Keratinocyte (primary cell): Measurements from ENCODE around the gene MIEF2. TPM values are rescaled to one million over a fixed set of nuclear protein-coding genes. Genes with fewer than 3 reads are reported as not detected.

Experiments used
- DNase-seq: peaks from one replicate; pipeline ENCODE4 v3.0.0-alpha.2; 2011; ENCODE audit warnings: low read depth, missing footprints, low spot score
- FAIRE-seq: peaks from 2 replicates; lab custom pipeline; 2011; peaks lifted over from hg19 to GRCh38; lab: Jason Lieb, UNC
- H2AFZ ChIP-seq: 2 replicates; pipeline ENCODE4 v1.6.0; 2012; ENCODE audit warnings: low read length, control low read depth, inconsistent platforms; ENCODE audit not compliant: control insufficient read depth
- H3K27ac ChIP-seq: 2 replicates; pipeline ENCODE4 v1.5.1; 2011; ENCODE audit warnings: low read length; ENCODE audit not compliant: control insufficient read depth, insufficient read depth
- H3K27me3 ChIP-seq: 3 replicates; pipeline ENCODE4 v1.6.0; 2011; ENCODE audit warnings: low read length; ENCODE audit not compliant: control insufficient read depth, insufficient read depth; ENCODE audit errors: extremely low read depth
- H3K36me3 ChIP-seq, 2 experiments: 2 replicates in 1 of 2; 3 replicates in 1 of 2; pipeline ENCODE4 v1.5.1; 2011; ENCODE audit warnings: low read length in 2 of 2, mild to moderate bottlenecking in 1 of 2; ENCODE audit not compliant: control insufficient read depth in 2 of 2, insufficient read depth in 2 of 2; ENCODE audit errors: extremely low read depth in 1 of 2
- H3K4me1 ChIP-seq: 3 replicates; pipeline ENCODE4 v1.5.1; 2011; ENCODE audit warnings: low read length; ENCODE audit not compliant: control insufficient read depth, insufficient read depth; ENCODE audit errors: extremely low read depth
- H3K4me2 ChIP-seq: 3 replicates; pipeline ENCODE4 v1.6.0; 2011; ENCODE audit warnings: low read depth, low read length; ENCODE audit not compliant: control insufficient read depth, insufficient read depth; ENCODE audit errors: extremely low read depth
- H3K4me3 ChIP-seq, 3 experiments: fragments of 200-600 bp in 1 of 3; sonication (generic) in 1 of 3; 2 replicates in 2 of 3; 3 replicates in 1 of 3; pipeline ENCODE4 v1.5.1; 2011 to 2016; ENCODE audit warnings: low read length in 3 of 3, mild to moderate bottlenecking in 3 of 3, control low read depth in 2 of 3, inconsistent platforms in 1 of 3, low read depth in 1 of 3, mixed read lengths in 1 of 3, mixed run types in 1 of 3, moderate library complexity in 1 of 3; ENCODE audit not compliant: control insufficient read depth in 2 of 3, insufficient read depth in 2 of 3; ENCODE audit errors: extremely low read depth in 1 of 3
- H3K79me2 ChIP-seq: 2 replicates; pipeline ENCODE4 v1.6.0; 2012; ENCODE audit warnings: low read length; ENCODE audit not compliant: control insufficient read depth, insufficient read depth
- H3K9ac ChIP-seq: 3 replicates; pipeline ENCODE4 v1.6.0; 2011; ENCODE audit warnings: low read length; ENCODE audit not compliant: control insufficient read depth, insufficient read depth; ENCODE audit errors: extremely low read depth
- H3K9me1 ChIP-seq: 3 replicates; pipeline ENCODE4 v1.6.0; 2011; ENCODE audit warnings: low read length; ENCODE audit not compliant: control insufficient read depth, insufficient read depth; ENCODE audit errors: extremely low read depth
- H3K9me3 ChIP-seq: 2 replicates; pipeline ENCODE4 v1.5.1; 2012; ENCODE audit warnings: low read depth, low read length; ENCODE audit not compliant: control insufficient read depth
- H4K20me1 ChIP-seq: 3 replicates; pipeline ENCODE4 v1.6.0; 2011; ENCODE audit warnings: low read length; ENCODE audit not compliant: control insufficient read depth, insufficient read depth; ENCODE audit errors: extremely low read depth
- EZH2 ChIP-seq: IDR thresholded peaks from one replicate; pipeline ENCODE4 v1.6.1; 2012; ENCODE audit warnings: inconsistent platforms, mild to moderate bottlenecking, low read length, moderate library complexity
- dilution Hi-C: fragments of 300-500 bp; cut with MboI; formaldehyde crosslinking; loops from one replicate; pipeline ENCODE4 v1.7.0; 2020; ENCODE audit warnings: low sequenced_read_pairs; ENCODE audit not compliant: extremely low pct_ligation_motif_present
- polyA plus RNA-seq, 5 experiments: library from polyadenylated mRNA; depleted of rRNA in 3 of 5; stranded (reverse) in 3 of 5; stranded (forward) in 1 of 5; unstranded in 1 of 5; fragments of >200 nt; gene quantifications; 1 replicate in 1 of 5; 2 replicates in 3 of 5; 3 replicates in 1 of 5; pipeline versions ENCODE4 v1.2.1 to v1.2.3, GENCODE V29; 2011 to 2012; ENCODE audit warnings: missing spikeins in 2 of 5, low read depth in 1 of 5, low replicate concordance in 1 of 5
- TF ChIP-seq, protein P1 (sequence below), 3 experiments: IDR thresholded peaks in 1 of 3; conservative IDR thresholded peaks in 1 of 3; optimal IDR thresholded peaks in 1 of 3; 2 replicates in 2 of 3; 3 replicates in 1 of 3; pipeline versions ENCODE3 to v1.5.1; 2011; ENCODE audit warnings: low read length in 3 of 3, mild to moderate bottlenecking in 3 of 3, moderate library complexity in 2 of 3, control low read depth in 1 of 3, inconsistent platforms in 1 of 3; ENCODE audit not compliant: insufficient read depth in 2 of 3; ENCODE audit errors: extremely low read depth in 1 of 3

The MIEF2 gene
- polyA plus RNA-seq, 1 donor (not counting 4 experiments of a cell fraction or from before 2014, with no cell fraction given): 7.9 TPM

DNA sequence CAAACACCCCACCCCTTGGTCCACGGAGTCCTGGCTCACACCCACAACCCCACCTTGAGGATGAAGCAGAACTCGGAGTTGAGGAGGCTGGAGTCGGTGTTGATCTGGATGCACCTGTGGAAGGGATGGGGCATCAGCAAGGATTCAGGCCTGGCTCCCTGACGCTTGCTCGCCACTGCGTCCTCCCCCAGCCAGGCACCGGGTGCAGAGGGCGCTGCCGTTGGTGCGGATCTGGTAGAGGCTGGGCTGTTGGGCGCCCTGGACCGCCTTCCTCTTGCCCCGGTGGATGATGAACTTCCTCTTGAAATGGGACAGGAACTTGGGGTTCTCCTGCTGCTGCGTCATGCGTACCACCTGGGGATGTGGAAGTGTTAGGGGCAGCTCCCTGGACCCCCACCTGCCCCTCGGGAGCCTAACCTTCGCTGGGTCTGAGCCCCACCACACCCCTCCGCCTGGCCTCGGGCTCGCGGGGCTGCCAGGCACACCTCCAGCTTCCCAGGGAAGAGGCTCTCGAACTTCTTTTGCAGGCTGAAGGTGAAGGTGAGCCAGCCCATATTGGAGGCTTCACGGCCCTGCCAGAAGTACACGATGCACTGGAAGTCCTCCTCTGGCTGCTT, 14.2 kb upstream of the MIEF2 start:
- no peak for TF ChIP-seq EZH2
- TF ChIP-seq, protein P1, sequence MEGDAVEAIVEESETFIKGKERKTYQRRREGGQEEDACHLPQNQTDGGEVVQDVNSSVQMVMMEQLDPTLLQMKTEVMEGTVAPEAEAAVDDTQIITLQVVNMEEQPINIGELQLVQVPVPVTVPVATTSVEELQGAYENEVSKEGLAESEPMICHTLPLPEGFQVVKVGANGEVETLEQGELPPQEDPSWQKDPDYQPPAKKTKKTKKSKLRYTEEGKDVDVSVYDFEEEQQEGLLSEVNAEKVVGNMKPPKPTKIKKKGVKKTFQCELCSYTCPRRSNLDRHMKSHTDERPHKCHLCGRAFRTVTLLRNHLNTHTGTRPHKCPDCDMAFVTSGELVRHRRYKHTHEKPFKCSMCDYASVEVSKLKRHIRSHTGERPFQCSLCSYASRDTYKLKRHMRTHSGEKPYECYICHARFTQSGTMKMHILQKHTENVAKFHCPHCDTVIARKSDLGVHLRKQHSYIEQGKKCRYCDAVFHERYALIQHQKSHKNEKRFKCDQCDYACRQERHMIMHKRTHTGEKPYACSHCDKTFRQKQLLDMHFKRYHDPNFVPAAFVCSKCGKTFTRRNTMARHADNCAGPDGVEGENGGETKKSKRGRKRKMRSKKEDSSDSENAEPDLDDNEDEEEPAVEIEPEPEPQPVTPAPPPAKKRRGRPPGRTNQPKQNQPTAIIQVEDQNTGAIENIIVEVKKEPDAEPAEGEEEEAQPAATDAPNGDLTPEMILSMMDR (optimal IDR thresholded peaks at IDR 0.05 in 1 of 3, IDR thresholded peaks at IDR 0.05 in 1 of 3, conservative IDR thresholded peaks at IDR 0.05 in 1 of 3; ENCODE audit: extremely low read depth in 1 of 3, insufficient read depth in 2 of 3, low read length in 3 of 3): no peak
- H3K9me3 ChIP-seq: no peaks in the 10 kb centered on the region
- H3K36me3 ChIP-seq: peaks cover 55 to 60% of the 10 kb centered on the region in 2 experiments
- no peak overlapping the region for H3K27ac ChIP-seq
- H3K4me2 ChIP-seq: peak overlapping the region; percentile 50
- H3K27me3 ChIP-seq: no peaks in the 10 kb centered on the region
- dilution Hi-C loops: no loop called here
- no peaks in the 10 kb centered on the region for H3K9me1 ChIP-seq
- H3K4me1 ChIP-seq: peaks cover 27% of the 10 kb centered on the region
- H3K4me3 ChIP-seq: no peak overlapping the region
- peaks cover 25% of the 10 kb centered on the region for H4K20me1 ChIP-seq
- no peak overlapping the region for H2AFZ ChIP-seq
- H3K9ac ChIP-seq: no peak overlapping the region
- FAIRE-seq (no peak), DNase-seq (no peak)
- H3K79me2 ChIP-seq: peaks cover 2% of the 10 kb centered on the region

DNA sequence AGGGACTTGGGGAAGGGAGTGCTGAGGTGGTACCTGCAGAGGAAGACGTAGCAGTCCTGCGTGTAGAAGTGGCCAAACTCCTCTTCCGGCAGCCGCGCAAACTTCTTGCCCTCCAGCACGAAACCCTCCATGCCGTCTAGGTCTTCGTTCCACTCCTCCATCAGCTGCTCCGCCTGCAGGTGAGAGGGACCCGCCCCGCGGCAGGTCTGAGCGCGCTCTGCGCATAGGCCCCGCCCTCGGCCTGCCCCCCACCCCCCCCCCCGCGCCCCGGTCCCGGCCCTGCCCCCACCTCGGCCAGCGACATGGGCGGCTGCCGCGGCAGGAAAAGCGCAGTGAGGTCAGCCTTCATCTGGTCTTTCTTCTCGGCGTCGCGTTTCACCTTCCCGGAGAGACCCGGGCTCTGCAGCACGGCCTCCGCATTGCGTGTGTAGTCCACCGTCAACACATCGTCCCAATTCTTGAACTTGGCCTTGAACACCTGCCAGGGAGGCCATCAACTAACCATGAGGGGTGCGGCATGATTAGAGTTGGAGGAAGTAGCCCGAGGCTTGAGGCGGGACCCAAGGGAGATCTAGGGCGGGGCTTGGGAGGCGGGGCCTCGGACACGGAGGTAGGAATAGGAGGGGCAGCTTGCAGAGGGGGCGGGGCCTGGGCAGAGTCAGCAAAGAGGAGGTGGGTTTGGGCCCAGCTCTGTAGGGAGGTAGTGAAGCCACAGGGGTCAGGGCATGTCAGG, 13.4 kb upstream of the MIEF2 start:
- DNase-seq (no peak), FAIRE-seq (peak; percentile 70)
- Histone ChIP-seq H3K9me1 (no peaks in the 10 kb centered on the region), H3K9me3 (no peaks in the 10 kb centered on the region), H3K27ac (peak overlapping the region; percentile 61), H3K79me2 (peaks cover 2% of the 10 kb centered on the region), H3K4me2 (peak overlapping the region; percentile 85), H3K4me1 (peaks cover 27% of the 10 kb centered on the region), H3K9ac (peak overlapping the region; percentile 36), H3K27me3 (no peaks in the 10 kb centered on the region), H2AFZ (no peak overlapping the region), H3K4me3 (peak overlapping the region in 1 of 3 experiments; percentile 41), H4K20me1 (peaks cover 25% of the 10 kb centered on the region), H3K36me3 (peaks cover 60 to 62% of the 10 kb centered on the region in 2 experiments)
- TF ChIP-seq EZH2: no peak
- TF ChIP-seq, protein P1 (optimal IDR thresholded peaks at IDR 0.05 in 1 of 3, IDR thresholded peaks at IDR 0.05 in 1 of 3, conservative IDR thresholded peaks at IDR 0.05 in 1 of 3; ENCODE audit: extremely low read depth in 1 of 3, insufficient read depth in 2 of 3, low read length in 3 of 3): no peak
- dilution Hi-C loops: no loop called here
